Psoas muscle (tissue), 8 donors: ENCODE results near the gene LRP1B. TPM values are rescaled to one million over a fixed set of nuclear protein-coding genes. Genes with fewer than 3 reads are reported as not detected.

ENCODE experiments used
- ATAC-seq, 4 donors: fragments of 200-7000 bp; cut with Tn5 transposase; one replicate each; pipeline ENCODE4 v1.9.1; 2020; ENCODE audit warnings: moderate library complexity in 3 of 4, mild to moderate bottlenecking in 2 of 4
- DNase-seq, 2 donors: peaks; one replicate each; pipeline ENCODE4 v3.0.0-alpha.2; 2020
- H3K27ac ChIP-seq: fragments of 200-600 bp; one replicate; pipeline ENCODE4 v1.8.0; 2022
- H3K27me3 ChIP-seq, 3 donors: fragments of 200-600 bp in 1 of 3; one replicate each; pipeline versions ENCODE4 v1.6.1 to v1.8.0; 2013 to 2022; ENCODE audit warnings: low read length in 2 of 3, mild to moderate bottlenecking in 2 of 3, moderate library complexity in 1 of 3; ENCODE audit not compliant: insufficient read depth in 3 of 3
- H3K36me3 ChIP-seq, 2 donors: fragments of 200-600 bp in 1 of 2; one replicate each; pipeline versions ENCODE4 v1.6.1 to v1.8.0; 2013 to 2022; ENCODE audit warnings: low read depth in 1 of 2, mild to moderate bottlenecking in 1 of 2, moderate library complexity in 1 of 2; ENCODE audit not compliant: insufficient read depth in 1 of 2
- H3K4me1 ChIP-seq: fragments of 200-600 bp; one replicate; pipeline ENCODE4 v1.8.0; 2022
- H3K4me3 ChIP-seq: fragments of 200-600 bp; one replicate; pipeline ENCODE4 v1.8.0; 2022; ENCODE audit warnings: mild to moderate bottlenecking
- H3K9me3 ChIP-seq: fragments of 200-600 bp; one replicate; pipeline ENCODE4 v1.8.0; 2022
- WGBS, 3 donors: extraction: QIAGEN DNeasy Blood & Tissue Kit; methylation state at CpG; one replicate each; pipeline versions ENCODE4 v1.1.6 to v1.1.7; 2013; 5-methylcytosine and 5-hydroxymethylcytosine counted together
- intact Hi-C, 2 donors: fragments of 100-400 bp; cut with DNase I; formaldehyde crosslinking; loops; one replicate each; pipeline versions ENCODE4 v1.11.0 to v1.14.2; 2022
- polyA plus RNA-seq, 3 donors: library from polyadenylated mRNA; stranded (reverse); fragments of 200-250 nt; gene quantifications; one replicate each; pipeline ENCODE4 v1.2.3, GENCODE V29; 2013
- total RNA-seq, 4 donors: library from RNA; stranded (reverse); fragmentation: NEBNext Ultra II Directional in 2 of 4; extraction: Animal tissue kit (Norgen Biotek cat#: 25700) in 2 of 4; gene quantifications; one replicate each; pipeline versions ENCODE4 v1.2.1 to v1.2.4, GENCODE V29; 2021 to 2023
- TF ChIP-seq, protein P1 (sequence below): fragments of 200-600 bp; IDR thresholded peaks from one replicate; pipeline ENCODE4 v1.8.0; 2022; ENCODE audit warnings: antibody characterized with exemption
- donor health status: healthy with polysubstance abuse.
- donor health status: DM: no; HTN: no; CAD: no; lungs with moderate emphysema.
- donor health status: Bipolar disorder and iron deficiency.
- donor health status: healthy.
- donor health status: DM: yes; HTN: yes; CAD: no.
- donor health status: DM: no; HTN: no; CAD: no.
- donor health status: DM: no; HTN: no; CAD: no.
- donor health status: DM: yes; HTN: yes; CAD: no.

The LRP1B gene
- total and polyA plus RNA-seq, 7 donors: 0.33 to 3.3 (median 0.95) TPM

DNA sequence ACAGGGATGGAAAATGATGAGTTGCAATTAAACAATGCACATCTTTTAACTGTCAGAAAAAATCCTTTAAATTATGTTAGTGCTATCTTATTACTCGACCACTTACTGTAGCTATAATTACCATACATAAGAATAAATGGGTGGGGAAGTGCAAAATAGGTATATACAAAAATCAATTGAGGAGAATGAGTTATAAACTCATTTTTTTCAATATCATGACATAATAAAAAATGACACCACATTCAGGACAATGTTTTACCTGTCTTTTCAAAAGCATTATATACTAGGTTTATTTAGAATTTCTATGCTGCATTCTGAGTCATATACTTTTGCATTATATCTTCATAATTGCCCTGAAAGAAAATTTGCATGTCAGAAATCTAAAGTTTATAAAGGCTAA is 1533.6 kb downstream of the LRP1B start:
- no peaks in the 10 kb centered on the region for H3K4me1 ChIP-seq
- H3K9me3 ChIP-seq: no peaks in the 10 kb centered on the region
- DNase-seq (no peak), ATAC-seq (no peak)
- H3K27ac ChIP-seq: no peak overlapping the region
- H3K36me3 ChIP-seq: no peaks in the 10 kb centered on the region
- 51 to 63% (median 53%) methylated on average over 1 of the region's 1 CpG for WGBS, 3 donors
- no peaks in the 10 kb centered on the region for H3K27me3 ChIP-seq
- TF ChIP-seq, protein P1, sequence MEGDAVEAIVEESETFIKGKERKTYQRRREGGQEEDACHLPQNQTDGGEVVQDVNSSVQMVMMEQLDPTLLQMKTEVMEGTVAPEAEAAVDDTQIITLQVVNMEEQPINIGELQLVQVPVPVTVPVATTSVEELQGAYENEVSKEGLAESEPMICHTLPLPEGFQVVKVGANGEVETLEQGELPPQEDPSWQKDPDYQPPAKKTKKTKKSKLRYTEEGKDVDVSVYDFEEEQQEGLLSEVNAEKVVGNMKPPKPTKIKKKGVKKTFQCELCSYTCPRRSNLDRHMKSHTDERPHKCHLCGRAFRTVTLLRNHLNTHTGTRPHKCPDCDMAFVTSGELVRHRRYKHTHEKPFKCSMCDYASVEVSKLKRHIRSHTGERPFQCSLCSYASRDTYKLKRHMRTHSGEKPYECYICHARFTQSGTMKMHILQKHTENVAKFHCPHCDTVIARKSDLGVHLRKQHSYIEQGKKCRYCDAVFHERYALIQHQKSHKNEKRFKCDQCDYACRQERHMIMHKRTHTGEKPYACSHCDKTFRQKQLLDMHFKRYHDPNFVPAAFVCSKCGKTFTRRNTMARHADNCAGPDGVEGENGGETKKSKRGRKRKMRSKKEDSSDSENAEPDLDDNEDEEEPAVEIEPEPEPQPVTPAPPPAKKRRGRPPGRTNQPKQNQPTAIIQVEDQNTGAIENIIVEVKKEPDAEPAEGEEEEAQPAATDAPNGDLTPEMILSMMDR: no peak
- H3K4me3 ChIP-seq: no peak overlapping the region
- intact Hi-C loops: no loop called here

DNA sequence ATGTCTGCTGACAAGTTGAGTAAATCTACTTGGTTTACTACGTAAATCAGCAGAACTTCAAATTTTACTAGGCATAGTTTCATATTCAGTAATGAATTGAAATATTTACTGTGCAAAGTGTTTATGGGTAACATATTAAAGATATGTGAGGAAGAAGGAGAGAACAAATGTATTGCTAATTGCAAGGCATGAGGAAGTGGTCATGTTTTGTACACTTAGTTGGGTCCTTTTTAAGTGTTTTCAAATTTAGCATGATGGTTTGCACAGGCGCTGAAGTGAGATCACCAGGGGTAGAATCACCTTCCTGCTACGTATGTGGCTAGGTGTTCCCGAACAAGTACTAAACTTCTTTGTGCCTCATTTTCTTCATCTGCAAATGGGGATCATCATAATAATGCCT is 1534.4 kb downstream of the LRP1B start:
- H3K4me3 ChIP-seq: no peak overlapping the region
- TF ChIP-seq, protein P1: no peak
- no peaks in the 10 kb centered on the region for H3K9me3 ChIP-seq
- H3K27me3 ChIP-seq: no peaks in the 10 kb centered on the region
- no peaks in the 10 kb centered on the region for H3K4me1 ChIP-seq
- WGBS, 3 donors: 61 to 89% (median 85%) methylated on average over 4 of the region's 4 CpGs
- H3K36me3 ChIP-seq: no peaks in the 10 kb centered on the region
- H3K27ac ChIP-seq: no peak overlapping the region
- DNase-seq (no peak), ATAC-seq (no peak)
- intact Hi-C loops: no loop called here

DNA sequence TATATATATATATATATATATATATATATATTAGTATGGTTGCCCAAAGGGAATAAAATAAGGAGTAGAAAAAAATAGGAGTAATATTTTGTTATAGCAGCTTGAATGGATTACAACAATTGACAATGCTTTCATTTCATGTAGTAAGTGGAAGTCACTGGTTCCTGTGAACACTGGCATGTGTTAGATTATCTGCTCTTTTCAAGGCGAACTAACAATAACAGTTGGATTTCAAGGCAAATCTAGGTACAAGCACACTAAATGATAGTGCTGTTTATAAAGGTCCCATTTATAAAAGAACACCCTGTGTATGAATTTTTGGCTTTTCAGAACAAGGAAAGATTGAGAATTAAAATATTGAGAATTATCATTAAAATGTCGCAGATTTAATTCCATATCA is 1535.7 kb downstream of the LRP1B start:
- Histone ChIP-seq H3K27me3 (no peaks in the 10 kb centered on the region), H3K4me1 (no peaks in the 10 kb centered on the region), H3K4me3 (no peak overlapping the region), H3K36me3 (no peaks in the 10 kb centered on the region), H3K9me3 (no peaks in the 10 kb centered on the region), H3K27ac (no peak overlapping the region)
- DNase-seq (no peak), ATAC-seq (no peak)
- intact Hi-C loops: no loop called here
- WGBS, 3 donors: 84 to 93% (median 88%) methylated on average over 2 of the region's 2 CpGs
- TF ChIP-seq, protein P1: no peak

DNA sequence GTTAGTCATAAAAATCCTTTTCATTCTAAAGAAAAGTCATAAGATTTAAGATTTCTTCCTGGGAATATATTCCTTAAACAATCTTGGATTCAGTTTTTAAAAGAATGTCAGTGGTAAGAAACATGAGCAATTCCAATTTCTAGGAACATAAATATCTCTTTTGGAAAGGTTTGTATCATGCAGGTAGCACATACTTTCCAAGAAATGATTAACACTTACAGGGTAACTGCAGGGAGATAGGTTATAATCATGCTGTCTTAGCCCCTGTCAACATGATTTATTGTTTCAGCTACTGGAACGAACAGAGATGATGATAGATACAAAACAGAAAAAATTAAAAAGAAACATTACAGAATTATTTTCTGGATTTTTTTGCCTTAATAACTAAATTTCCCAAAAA is 1537.7 kb downstream of the LRP1B start:
- TF ChIP-seq, protein P1: no peak
- H3K9me3 ChIP-seq: no peaks in the 10 kb centered on the region
- H3K36me3 ChIP-seq: no peaks in the 10 kb centered on the region
- no peaks in the 10 kb centered on the region for H3K27me3 ChIP-seq
- DNase-seq (no peak), ATAC-seq (no peak)
- 0 to 51% (median 32%) methylated on average over 1 of the region's 1 CpG for WGBS, 3 donors
- H3K4me1 ChIP-seq: no peaks in the 10 kb centered on the region
- intact Hi-C loops: no loop called here
- H3K27ac ChIP-seq: no peak overlapping the region
- H3K4me3 ChIP-seq: no peak overlapping the region

DNA sequence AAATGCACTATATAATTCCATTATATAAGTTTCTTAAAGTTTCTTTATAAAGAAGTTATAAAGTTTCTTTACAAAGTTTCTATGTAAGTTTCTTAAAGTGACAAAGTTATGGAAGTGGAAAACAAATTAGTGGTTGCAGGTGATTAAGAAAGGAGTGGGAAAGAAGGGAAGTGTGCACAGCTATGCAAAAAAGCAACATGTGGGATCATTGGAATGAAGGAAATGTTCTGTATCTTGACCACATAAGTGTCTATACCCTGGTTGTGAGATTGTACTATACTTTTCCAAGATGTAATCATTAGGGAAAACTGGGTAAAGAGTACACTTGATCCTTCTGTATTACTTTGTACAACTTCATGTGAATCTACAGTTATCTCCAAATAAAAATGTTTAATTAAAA is 1541.1 kb downstream of the LRP1B start:
- H3K27ac ChIP-seq: no peak overlapping the region
- no peak overlapping the region for H3K4me3 ChIP-seq
- no peaks in the 10 kb centered on the region for H3K4me1 ChIP-seq
- DNase-seq (no peak), ATAC-seq (no peak)
- no peaks in the 10 kb centered on the region for H3K36me3 ChIP-seq
- H3K9me3 ChIP-seq: no peaks in the 10 kb centered on the region
- TF ChIP-seq, protein P1: no peak
- no peaks in the 10 kb centered on the region for H3K27me3 ChIP-seq
- intact Hi-C loops: no loop called here
